H54 (cell line): Measurements from ENCODE around the gene PARD6A.

Experiments used
- DNase-seq: peaks from one replicate; pipeline ENCODE4 v3.0.0; 2011; ENCODE audit warnings: low spot score, mixed read lengths; ENCODE audit not compliant: insufficient read length
- FAIRE-seq: peaks from 3 replicates; lab custom pipeline; 2011; peaks lifted over from hg19 to GRCh38; lab: Jason Lieb, UNC
- POLR2A ChIP-seq: IDR thresholded peaks from 2 replicates; pipeline ENCODE4 v1.6.1; 2011; ENCODE audit warnings: low read depth, mild to moderate bottlenecking, low read length

PARD6A gene

DNA sequence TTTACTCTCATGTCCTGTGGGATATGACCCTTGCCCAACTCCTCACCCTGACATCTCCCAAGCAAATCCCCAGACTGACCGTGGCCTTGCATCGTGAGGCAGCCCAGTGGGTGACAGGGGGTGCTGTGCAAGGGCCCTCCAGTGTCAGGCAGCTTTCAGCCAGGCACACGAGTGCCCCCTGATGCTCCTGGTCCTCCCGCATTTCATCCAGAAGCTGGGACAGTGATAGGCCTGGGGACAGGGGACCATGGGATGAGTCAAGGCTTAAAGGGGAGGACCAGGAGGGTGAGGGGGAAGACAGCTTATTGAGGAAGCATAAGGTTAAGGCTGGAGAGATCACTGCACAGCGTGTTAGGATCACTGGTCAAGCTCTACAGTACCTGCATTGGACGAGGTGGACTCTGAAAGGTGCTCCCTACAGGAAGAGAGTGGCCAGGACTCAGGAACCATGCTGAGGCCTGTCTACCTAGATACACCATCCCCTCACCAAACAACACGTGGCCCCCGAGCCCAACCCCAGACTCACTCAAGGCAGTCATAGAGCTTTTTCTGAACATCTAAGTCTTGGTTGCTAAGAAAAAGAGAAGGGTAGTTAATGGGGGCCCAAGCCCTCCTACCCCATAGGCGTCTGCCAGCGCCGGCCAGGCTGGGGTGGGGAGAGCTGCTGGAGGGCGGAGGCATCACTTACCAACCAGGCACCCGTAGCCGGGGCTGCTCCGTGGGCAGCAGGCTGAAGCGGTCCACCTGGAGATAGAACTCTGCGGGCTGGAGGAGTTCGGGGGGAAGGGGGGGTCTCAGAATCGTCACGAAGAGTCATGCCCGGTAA lies 1.7 kb upstream of the PARD6A start:
- TF ChIP-seq POLR2A, result no peak
- FAIRE-seq, result no peak
- DNase-seq, result no peak

DNA sequence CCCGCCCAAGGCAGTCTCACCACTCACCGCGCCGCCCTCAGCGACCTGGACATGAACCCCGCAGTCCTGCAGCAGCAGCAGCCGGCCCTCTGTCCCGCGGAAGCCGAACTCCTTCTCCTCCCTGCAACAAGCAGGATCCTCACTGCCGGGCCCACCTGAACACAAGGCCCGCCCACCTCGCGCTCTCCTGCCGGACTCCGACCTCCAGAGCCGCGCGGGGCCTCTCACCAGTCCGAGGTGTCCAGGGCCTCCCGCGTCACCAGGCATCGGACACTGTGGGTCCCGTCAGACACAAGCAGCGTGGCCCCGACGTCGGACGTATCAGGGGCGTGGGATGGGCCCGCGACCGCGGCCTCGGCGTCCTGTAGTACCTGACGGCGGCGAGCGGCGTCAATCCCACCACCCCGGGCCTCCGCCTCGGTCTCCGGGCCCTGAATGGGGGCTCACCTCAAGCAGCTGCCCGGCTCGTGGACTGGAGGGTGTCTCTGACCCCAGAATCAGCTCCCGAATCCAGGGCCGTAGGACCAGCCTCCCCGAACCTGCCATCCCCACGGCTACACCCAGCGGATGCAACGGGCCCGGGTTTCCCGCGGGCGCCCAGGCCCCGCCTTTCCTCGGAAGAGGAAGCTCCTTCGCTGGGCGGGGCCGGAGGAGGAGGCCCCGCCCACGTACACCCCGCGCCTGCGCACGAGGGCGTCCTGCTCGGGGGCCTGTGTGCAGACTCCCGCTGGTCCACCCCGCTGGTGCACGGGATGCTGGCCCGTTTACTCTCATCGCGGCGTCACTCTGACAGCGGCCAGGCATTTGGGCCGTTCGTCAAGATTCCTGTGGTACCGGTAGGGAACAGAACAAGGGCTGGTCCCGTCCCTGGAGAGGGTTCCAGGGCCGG lies 841 bp upstream of the PARD6A start, which contains the start of gene ACD:
Gene ACD, minus strand, starts transcription at position 586 of the 889 bp plus-strand sequence. Its CDS starts 40 bp downstream, at position 546.
- DNase-seq (peak; percentile 99), FAIRE-seq (no peak)
- TF ChIP-seq POLR2A, result peak; percentile 85

- DNase-seq (peak; percentile 74), FAIRE-seq (no peak)
- no peak for TF ChIP-seq POLR2A
These were observed 471 bp downstream of the PARD6A start for GRCh38 chr16:67661101-67661761.

- DNase-seq, result no peak
- no peak for TF ChIP-seq POLR2A
- FAIRE-seq, result no peak
These were observed 1.3 kb downstream of the PARD6A start for GRCh38 chr16:67661886-67662652.

- TF ChIP-seq POLR2A, result no peak
- FAIRE-seq, result no peak
- DNase-seq, result no peak
These were observed 1.9 kb downstream of the PARD6A start for GRCh38 chr16:67662653-67663010.

- no peak for TF ChIP-seq POLR2A
- no peak for FAIRE-seq
- no peak for DNase-seq
These were observed 2.6 kb downstream of the PARD6A start for GRCh38 chr16:67663151-67663876.

- FAIRE-seq, result no peak
These were observed 3.1 kb downstream of the PARD6A start for GRCh38 chr16:67663877-67664222.

DNA sequence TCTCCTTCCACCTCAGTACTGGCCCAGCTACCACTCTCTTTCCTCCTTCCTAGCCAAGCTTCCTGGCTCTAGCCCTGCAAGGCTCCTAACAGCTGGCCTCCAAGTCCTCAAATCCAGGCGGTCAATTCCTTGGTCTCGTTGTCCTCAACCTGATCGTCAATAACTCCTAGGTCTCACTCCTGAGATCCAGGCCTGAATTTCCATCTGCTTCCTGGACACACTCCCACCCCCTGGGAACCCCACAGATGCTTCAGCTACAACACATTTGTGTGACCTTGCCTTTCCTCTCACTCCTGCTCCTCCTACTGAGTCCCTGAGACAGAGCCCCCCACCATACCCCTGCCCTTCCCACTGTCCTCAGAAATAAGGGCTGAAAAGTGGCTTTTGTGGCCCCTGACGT lies 3.5 kb downstream of the PARD6A start:
- no peak for FAIRE-seq
- TF ChIP-seq POLR2A, result no peak
- DNase-seq, result no peak

More at GRCh38 chr16:67663877-67664222, 3.1 kb downstream of the PARD6A start:
- no peak for TF ChIP-seq POLR2A
- DNase-seq, result no peak

- no peak for DNase-seq
- no peak for TF ChIP-seq POLR2A
- FAIRE-seq, result no peak
These were observed 4.1 kb downstream of the PARD6A start for GRCh38 chr16:67664871-67665270.

- no peak for TF ChIP-seq POLR2A
- FAIRE-seq (no peak), DNase-seq (no peak)
These were observed 4.8 kb downstream of the PARD6A start for GRCh38 chr16:67665598-67665997.

DNA sequence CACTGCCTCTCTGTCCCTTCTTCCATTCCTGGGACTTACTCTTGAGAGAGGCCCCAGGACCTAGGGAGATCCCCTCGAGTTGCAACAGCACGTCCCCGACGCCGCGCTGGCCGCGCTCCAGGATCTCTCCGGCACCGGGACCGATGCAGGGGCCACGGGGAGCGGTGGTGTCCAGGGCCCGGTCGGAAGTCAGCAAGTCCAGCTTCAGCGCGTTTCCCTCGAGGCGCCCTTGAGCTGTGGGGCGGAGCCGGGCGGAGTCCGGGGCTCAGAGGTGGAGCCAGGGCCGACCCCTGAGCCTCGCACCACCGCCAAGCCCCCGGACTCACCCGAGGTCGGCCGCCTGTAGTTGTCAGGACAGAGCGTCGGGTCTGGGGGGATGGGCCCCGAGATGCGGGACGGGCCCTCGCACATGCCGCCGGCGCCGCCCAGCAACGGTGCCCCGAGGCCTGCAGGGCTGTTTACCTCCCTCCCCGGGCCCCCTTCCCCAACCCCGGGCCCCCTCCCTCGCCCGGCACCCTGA lies 5.3 kb downstream of the PARD6A start:
- FAIRE-seq (no peak), DNase-seq (no peak)
- no peak for TF ChIP-seq POLR2A
